GM11168 (cell line): ENCODE measurements around the gene FRYL.

ENCODE experiments used
- in situ Hi-C: fragments of 300-500 bp; cut with MboI; formaldehyde crosslinking; loops from one replicate; pipeline ENCODE4 v1.12.0; 2022; ENCODE audit warnings: low sequenced_read_pairs; ENCODE audit not compliant: unreplicated experiment

FRYL gene

DNA sequence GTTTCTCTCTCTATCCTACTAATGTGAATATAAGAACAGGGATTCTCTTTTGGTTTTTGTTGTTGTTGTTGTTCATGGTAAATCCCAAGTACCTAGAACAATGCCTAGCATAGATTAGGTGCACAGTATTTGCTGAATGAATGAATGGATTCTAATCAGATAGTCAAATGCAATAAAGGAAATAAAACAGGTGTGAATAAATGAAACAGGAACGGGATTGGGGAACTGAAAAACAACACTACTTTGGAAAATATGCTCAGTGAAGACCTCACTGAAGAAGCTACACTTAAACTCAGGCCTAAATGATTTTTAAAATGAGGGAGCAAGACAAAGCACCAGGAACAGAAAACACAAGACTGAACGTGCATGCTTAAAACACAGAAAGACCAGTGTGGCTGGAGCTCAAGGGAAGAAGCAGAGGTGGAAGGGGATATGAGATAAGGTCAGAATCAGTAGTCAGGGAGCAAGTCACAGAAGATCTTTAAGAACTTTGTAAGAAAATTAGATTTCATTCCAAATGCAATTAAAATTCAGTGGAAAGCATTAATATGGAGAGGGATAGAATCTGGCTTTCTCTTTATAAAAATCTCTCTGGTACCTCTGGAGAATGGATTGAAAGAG is 145.3 kb downstream of the FRYL start:
- in situ Hi-C loops: no loop called here

DNA sequence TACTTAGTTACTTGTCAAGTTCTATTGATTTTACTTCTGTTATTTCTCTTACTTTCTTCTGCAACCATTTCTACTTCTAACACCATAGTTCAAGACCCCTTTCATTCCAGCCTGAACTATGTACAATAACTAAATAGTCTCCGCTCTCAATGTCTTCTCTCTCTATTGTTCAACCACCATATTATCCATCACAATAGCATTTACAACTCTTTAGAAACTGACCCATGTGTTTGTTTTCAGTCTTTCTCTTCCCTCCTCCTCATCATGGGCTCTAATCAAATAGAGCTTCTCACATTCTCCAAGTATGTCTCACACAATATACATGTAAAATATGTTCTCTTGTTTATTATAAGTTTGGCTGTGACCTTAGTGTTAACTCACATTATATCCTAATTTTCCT is 146.4 kb downstream of the FRYL start:
- in situ Hi-C loops: no loop called here

DNA sequence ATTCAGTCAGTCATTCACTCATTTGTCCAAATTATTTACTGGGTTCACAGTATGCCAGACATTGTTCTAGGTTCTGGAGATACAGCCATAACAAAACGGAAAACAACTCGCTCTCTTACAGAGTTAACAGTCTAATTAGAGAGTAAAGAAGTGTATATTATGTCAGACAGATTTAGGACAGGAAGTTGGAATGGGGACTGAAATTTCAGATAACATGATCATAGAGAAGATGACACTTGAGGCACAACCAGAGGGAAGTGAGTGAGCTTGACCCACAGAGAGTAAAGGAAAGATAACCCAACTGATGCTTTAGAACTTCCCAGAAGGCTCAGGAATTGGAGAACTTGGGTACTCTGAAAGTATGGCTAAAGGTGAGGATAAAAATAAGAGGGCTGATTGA is 150.6 kb downstream of the FRYL start:
- in situ Hi-C loops: no loop called here

DNA sequence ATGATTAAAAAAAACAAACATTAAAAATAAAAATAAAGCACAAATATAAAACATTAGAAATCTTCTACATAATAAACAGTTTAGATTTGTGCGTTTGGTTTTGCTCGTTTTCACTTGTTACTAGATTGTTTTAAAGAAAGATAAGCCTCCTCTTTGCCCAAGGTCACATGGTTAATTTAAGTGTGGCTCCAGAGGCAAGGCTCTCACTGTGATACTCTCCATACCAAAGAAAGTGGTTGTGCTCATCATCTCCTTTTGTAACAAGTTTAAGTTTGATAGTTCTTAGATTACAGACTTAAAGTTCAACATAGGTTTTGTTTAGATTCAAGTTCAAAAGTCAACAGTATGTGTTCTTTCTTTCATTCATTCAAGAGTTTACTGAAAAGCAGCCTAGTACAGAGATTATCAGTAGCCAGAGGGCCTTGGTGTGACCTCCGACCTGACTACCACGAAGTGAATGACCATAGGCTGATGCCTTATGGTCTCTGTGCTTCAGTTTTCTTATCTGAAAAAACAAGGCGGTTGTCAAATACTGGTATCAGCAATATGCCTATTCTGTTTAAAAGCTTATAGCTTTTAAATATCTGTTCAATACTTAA is 156.8 kb downstream of the FRYL start:
- in situ Hi-C loops: no loop called here

DNA sequence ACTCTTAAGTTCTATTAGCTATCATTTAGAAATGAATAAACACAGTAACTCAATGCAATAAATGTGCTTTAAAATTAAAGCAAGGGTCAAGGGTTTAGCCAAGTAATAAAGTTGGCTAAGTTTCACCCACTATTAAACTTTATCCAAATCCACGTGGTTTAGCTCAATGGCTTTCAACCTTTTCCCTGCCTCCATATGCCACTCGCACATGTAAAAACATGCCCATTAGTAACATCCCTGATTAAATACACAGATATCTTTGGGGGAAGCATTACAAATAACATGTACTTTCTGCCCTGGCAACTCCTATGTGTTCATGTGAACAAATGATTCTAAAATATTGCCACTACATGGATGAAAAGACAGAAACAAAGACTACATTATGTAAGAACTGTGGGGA is 159.2 kb downstream of the FRYL start:
- in situ Hi-C loops: no loop called here

DNA sequence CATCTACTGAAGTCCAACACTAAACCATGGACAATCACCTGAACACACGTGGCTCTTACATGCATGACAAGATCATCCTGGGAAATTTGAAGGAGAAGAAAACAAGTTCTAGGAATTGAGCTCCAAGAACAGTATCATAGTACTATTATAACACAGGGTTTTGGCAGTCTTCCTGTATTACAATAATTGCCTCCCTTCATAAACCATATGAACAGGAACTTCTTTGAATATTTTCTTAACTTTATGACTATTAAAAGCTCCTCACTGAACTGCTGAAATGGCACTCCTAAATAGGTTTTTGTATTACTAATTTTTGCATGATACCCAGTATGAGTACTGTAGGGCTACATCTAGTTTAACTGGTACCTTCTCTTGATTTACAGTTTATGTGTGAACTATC is 160.0 kb downstream of the FRYL start:
- in situ Hi-C loops: no loop called here

DNA sequence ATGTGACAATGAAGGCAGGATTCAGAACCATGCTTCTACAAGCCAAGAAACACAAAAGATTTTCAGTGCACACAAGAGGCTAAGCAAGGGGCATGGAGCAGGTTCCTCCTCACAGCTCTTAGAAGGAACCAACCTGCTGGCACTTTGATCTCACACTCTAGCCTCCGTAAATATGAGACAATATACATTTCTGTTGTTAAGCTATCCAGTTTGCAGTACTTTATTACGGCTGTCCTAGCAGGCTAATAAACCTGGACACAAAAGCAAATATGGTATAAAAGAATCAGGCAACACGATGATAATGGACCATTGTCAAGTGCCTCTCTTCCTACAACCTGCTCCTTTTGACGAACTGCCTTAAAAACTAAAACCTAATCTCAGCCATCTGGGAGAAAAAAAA is 175.6 kb downstream of the FRYL start:
- in situ Hi-C loops: no loop called here

DNA sequence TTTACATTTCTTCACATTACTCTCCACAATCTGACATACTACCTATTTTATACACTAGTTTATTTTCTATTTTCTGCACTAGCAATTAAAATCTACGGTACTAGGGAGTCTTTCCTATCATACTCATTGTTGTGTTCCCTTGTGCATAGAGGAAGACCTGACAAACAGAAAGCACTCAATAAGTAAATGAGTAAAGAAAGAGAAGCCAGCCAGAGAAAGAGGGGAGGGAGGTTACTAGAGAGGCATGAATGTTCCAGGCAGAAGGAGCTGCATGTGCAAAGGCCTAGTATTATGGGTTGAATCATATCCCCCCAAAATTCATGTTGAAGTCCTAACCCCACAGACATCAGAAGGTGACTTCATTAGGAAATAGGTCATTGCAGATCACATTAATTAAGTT is 176.0 kb downstream of the FRYL start:
- in situ Hi-C loops: no loop called here

DNA sequence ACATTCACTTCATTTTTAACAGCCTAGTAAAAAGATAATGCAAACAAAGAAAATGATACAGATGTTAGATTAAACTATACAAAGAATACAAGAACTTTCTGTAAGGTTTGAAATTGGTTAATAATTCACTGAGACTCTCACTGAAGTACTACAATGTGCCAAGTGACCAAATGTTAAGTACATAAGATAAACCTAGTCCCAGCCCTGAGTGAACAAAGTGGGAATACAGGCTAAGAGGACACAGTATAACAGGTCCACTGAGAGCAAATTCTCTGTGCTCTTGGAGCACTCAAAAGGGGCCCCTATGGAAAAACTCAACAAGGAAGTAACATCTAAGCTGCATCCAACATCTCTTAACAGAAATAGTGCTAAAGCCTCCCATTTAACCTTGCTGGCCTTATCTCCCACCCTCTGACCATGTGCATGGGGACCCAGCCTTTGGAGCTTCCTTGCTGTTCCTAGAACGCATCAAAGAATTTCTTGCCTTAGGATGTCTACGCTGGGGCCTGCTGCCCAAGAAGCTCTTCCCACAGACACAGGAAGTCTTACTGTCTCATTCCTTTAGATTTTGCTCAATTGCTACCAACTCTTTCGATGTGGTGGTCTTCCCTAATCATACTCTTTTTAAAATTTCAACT is 176.6 kb downstream of the FRYL start:
- in situ Hi-C loops: no loop called here

DNA sequence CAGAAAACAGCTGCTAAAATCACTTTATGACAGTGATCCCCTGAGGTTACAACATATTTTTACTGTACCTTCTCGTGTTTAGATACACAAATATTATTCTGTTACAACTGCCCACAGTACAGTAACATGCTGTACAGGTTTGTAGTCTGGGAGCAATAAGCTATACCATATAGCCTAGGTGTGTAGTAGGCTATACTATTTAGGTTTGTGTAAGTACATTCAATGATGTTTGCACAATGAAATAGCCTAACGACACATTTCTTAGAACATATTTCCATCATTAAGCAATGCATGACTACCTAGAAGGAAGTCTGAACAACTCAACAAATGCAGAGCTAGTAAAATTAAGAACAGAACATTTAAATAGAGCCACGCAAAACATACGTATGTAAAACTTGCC is 177.3 kb downstream of the FRYL start:
- in situ Hi-C loops: no loop called here

DNA sequence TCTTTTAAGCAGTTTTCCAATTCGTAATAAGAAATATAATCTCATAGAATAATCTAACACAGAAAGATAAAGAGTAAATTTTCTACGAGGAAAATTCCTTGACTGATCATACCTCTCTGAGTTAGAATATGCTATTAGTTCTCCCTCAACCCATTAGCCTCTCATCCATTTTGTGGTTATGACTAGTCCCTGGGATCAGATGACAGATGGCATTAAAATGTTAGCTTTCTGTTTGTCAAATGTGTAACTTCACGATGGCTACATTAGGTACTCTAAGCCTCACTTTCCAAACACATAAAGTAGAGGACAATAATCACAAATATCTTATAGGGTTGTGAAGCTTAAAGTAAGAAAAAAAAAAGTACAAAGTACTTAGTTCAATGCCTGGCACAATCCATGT is 177.9 kb downstream of the FRYL start:
- in situ Hi-C loops: no loop called here

DNA sequence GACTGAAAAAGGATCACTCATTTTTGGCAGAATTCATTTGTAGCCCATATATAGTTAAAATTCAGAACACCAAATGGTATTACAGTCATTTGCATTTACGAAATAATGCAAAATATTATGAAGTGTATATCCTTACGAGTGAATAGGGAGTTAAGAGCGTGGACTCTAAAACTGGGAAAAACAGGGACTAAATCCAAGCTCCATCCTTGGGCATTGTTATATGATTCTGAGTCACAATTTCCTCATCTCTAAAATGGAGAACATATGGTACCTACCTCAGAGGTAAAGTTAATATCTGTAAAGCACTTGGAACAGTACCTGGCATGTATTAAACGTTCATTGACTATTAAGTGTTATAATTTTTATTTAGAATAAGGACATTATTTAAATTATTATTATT is 183.7 kb downstream of the FRYL start:
- in situ Hi-C loops: no loop called here

DNA sequence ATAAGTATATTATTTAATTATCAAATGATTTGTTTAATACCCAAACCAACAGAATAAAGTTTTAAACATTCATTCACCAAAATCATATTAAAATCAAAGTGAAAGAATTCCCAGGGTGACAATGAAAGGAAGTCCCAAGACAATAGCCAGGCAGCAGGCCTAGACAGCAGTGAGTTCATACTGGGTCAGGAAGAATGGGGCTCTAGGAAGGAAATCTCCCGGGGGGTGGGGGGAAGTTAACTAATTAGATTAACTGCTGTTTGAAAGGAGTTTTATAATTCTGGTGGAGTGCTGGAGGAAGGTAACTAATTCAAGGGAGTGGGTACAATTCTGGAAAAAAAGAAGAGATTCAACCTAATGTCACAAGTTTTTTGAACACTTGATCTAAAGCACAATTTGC is 185.9 kb downstream of the FRYL start:
- in situ Hi-C loops: no loop called here

DNA sequence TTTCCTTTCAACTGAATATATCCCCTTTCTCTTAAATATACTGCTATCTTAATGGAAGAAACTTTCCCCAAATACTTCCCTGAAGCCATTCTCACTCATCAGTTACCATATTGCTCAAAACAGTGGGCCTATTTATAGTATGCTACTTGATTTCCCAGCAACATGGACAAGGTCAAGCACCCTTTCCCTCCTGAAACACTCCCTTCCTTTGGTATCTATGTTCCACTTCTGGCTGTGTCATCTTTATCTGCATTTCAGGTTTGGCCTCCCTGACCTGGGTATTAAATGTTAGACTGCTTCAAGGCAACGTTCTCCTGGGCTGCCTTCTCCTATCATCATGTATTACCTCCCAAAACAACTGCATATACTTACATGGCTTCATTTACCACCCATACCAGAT is 188.7 kb downstream of the FRYL start:
- in situ Hi-C loops: no loop called here

DNA sequence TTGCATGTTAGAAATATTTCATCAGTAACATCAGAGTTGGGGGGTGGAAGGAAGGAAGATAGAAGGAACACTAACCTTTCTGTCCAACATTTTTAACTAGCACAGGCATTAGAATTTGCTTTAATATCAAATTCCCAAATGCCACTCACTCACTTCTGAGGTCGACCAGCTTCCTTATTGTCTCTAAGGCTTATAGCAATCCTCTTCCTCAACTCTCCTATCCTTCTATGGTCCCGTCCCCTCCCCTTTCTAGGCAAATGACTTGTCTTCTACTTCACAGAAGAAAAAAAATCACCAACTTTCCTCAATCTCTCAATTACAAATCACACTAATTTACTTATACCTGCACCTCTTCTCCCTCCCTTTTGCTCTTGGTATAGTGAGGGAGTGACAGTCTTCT is 189.2 kb downstream of the FRYL start:
- in situ Hi-C loops: no loop called here

DNA sequence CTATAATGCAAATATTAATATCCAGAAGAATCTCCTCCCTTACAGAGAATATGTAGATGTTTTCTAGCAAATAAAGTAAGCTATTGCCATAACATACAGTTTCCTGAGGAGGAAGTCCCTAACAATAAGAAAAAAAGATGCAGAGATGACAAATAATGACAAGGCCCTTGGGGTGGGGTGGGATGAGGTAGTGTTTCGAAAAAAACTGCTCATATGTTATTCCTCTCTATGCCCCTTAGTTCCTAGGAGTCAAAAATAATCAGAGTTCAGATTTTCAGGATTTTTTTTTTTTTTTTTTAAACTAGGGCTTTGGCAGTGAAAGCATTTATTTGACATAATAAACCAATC is 191.0 kb downstream of the FRYL start:
- in situ Hi-C loops: no loop called here

DNA sequence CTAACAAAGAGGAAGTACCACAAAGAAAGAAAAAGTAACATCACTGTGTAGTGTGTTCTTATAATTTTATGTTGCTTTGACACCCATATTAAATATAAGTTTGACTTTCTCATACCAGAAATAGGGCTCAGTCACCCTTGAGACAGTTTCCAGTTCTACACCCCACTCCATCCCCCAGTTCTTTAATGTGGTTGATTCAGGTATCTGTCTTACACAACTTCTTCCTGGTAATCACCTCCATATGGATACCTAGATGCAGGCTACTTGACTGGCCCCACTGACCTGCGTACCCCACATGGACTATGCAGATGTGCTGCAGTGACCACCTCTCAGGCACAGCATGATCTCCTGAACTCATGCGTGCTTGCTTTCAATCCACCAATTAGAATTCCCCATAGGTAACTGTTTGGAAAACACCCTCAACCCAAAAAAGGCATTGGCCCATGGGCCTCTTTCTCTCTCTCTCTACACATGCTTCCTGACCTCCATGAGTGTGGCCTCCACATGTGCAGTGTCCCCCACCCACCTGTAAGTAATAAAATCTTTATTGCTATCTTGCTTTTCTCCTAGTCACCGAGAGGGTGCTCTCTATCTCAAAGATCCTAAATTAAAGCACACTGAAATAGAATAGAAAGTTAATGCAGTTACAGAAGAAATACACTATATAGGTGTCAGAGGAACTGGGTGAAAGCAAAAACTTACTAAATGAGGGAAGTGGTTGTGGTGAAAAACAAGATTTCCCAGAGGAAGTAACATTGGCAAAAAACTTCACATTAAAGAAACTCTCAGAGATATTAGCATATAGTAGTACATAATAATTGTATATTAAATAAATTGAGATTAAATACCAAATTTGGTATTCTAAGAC is 191.6 kb downstream of the FRYL start:
- in situ Hi-C loops: no loop called here

DNA sequence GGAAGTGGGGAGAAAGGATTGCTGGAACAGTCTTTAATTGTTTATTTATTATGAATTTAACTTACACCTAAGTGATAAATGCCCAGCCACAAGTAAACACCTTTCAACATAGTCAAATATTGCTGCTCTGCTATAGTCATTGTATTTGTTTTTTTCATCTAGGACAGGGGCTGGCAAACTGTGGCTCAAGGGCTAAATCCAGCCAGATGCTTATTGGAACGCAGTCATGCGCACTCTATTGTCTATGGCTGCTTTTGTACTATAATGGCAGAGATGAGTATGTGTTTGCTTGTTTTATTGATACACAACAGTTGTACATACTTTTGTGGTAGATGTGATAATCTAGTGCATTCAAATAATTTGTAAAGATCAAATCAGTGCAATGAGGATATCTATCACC is 194.7 kb downstream of the FRYL start:
- in situ Hi-C loops: no loop called here

DNA sequence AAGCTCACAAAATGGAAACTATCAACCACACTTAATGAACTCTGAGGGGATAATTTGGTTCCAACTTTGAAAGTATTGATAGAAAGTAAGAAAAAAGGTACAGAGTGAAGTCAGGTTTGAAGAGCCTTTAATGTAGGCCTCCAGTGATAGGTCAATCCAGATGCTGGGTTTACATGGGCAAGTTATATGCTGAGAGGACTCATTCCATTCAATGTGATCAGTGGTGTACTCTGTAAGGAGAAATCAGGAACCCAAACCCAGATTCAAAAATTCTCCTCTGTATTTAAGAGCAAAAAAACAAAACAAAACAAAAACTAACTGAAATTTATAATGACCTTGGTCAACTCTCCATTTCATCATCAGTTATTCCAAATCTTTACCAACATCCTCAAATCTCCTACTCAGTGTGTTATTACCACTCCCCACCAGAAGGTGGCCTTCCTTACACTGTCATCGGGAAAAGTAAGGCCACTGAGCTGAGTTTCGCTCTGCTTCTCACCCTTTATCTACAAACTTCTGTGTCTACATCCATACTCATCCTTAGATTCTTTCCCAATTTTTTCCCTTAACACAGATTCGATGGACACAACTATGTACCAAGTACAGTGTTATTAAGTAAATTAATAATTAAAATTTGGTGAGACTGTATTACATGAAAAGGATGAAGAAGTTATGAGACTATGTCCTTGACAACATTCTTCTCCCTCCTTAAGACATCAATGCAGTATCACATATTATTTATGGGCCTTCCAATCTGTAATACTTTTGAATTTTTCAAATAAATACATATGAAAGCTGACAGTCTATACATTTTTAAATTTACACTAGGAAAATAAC is 201.7 kb downstream of the FRYL start:
- in situ Hi-C loops: no loop called here

DNA sequence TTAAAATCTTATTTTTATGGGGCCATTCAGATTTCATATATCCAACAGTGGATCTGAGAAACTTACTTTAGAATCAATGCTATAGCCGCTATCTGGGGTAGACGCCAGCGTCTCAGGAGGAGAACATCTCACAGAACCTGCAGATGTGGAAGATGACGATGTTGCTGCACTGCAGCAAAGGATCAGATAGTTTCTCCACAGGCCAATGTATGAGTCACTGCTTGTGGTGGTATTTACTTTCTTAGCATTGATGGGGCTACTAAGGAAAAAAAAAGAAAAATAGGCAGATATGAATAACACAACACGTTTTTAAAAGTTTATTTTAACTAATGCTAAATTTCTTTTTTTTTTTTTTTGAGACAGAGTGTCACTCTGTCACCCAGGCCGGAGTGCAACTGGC is 204.1 kb downstream of the FRYL start:
- in situ Hi-C loops: no loop called here
